GM18520 (cell line): ENCODE measurements around the gene SECTM1.
"Not testable (repeated sequence)": the region's sequence is repeated elsewhere in the genome, so short reads cannot be mapped to it uniquely, and the experiment has no call there.

Source experiments
- ATAC-seq: cut with Tn5 transposase; IDR thresholded peaks from one replicate; pipeline ENCODE4 v1.9.1; 2021; ENCODE audit not compliant: unreplicated experiment

SECTM1 gene

DNA sequence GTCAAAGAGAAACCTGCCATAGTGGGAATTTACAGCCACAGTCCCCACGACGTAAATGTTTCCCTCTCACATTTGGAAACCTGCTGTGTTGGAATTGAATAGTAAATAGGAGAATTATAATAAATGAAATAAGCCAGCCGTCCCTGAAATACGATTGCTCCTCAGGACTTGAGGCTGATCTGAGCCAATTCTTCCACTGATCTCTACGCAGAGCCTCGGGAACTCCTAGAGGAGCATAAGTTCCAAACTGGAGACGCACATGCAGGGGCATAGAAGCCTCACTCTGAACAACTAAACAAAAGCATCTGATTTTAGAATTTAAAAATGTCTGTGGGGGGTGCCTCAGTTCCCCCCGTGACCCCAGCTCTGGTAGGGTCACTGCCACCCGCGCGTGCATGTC, 15.3 kb upstream of the SECTM1 start:
- ATAC-seq = no peak

GRCh38 chr17:82348434-82348833, 14.9 kb upstream of the SECTM1 start:
- ATAC-seq = no peak

DNA sequence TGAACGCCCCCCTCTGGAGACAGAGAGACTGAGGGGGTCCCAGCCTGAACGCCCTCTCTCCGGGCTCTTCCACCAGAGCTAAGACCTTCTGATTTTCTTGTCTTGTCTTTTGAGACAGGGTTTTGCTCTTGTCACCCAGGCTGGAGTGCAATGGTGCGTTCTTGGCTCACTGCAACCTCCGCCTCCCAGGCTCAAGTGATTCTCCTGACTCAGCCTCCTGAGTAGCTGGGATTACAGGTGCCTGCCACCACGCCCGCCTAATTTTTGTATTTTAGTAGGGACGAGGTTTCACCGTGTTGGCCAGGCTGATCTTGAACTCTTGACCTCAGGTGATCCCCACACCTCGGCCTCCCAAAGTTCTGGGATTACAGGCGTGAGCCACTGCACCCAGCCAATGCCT, 14.4 kb upstream of the SECTM1 start:
- not testable (repeated sequence) for ATAC-seq

- no peak for ATAC-seq
These were observed 13.1 kb upstream of the SECTM1 start for GRCh38 chr17:82346342-82347300.

GRCh38 chr17:82345151-82345976, 11.8 kb upstream of the SECTM1 start:
- no peak for ATAC-seq

- no peak for ATAC-seq
These were observed 10.8 kb upstream of the SECTM1 start for GRCh38 chr17:82344175-82344907.

GRCh38 chr17:82343560-82343959, 10.0 kb upstream of the SECTM1 start:
- ATAC-seq = no peak

- ATAC-seq = no peak
These were observed 9.0 kb upstream of the SECTM1 start for GRCh38 chr17:82342361-82343079.

- no peak for ATAC-seq
These were observed 6.3 kb upstream of the SECTM1 start for GRCh38 chr17:82339634-82340580.

DNA sequence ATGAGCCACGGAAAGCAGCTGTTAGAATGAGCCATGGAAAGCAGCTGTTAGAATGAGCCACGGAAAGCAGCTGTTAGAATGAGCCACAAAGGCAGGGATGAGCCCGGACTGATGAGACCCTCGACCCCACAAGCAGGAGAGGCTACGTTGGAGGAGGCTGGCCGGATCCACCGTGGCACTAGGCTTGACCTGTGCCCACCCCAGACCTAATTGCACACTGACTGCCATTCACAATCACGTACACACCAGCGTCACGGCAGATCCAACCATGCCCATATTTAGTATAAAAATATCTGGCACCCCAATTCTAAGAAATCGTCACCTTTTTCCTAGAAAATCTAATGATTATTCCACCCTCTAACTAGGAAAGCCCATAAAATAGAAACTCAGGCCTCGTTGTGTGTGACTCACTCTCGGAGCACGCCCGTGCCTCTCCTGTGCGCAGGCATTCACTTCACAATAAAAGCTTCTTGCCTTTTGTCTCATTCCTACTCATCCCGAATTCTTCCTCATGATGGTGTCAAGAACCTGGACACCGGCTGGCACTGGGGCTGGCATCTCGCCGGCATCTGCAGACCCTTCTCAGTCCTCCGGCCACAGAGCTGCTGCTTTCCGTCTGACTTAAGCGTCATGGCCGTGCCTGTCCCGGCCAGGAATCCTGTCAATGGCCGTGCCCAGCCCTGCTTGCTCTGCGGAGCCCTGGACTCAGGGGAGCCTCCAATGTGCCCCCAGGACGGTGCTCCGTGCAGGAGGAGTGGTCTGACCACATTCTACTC, 5.5 kb upstream of the SECTM1 start:
- ATAC-seq = no peak

DNA sequence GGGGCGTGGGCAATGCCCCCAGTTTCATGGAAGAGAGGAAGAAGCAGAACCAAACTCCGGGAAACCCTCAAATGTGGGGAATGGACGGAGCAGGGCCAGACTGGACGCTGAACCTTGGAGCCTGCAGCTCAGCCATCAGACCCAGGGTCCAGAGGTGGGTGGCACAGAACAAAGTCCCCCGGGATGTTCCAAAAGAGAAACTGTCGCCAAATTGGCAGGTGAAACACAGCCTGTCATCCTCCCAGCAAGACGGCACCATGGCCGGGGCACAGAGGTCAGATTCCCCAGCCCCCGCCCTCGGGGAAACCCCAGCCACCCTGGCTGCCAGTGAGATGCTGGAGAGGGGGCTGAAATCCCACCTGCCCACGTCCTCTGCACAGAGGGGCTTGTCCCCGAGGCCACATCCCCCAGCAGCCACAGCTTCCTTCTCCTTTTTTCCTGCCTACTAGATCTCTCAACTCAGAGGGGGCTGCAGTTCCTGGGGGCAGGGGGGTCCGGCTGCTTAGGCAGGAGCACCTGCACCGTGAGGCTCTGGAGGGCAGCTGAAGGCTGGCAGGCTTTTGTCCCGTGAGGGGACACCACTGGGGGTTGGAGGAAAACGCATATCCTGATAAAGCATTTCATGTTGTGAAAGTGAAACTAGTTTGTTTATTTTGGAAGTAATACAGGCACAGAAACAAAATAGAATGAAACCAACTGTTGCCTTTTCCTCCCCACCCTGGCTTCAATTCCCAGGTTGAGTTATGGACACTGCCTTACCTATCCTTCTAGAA, 1.2 kb upstream of the SECTM1 start:
- ATAC-seq = no peak

DNA sequence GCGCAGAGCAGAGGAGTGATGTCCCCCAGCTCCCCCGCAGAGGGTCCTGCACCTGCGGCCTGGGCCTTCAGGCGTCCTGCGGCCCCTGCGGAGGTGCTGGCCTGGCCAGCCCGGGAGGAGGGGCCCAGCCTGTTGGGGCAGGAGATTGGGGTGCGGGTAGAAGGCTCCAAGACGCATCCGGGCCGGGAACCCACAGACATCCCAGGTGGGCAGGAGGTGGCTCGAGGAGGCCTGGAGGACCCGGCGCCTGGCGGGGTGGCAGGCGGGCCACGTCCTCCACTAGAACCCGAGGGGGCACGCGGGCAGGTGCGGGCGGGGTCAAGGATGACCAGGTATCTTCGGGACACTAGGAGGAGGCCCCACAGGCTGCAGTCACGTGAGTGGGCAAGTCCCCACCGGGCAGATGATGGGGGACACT, 647 bp upstream of the SECTM1 start:
- no peak for ATAC-seq

- ATAC-seq = no peak
These were observed 792 bp downstream of the SECTM1 start for GRCh38 chr17:82332669-82333278.

- ATAC-seq = no peak
These were observed 2.1 kb downstream of the SECTM1 start for GRCh38 chr17:82331345-82331939.

GRCh38 chr17:82330322-82331239, 3.0 kb downstream of the SECTM1 start:
- ATAC-seq = no peak

GRCh38 chr17:82329683-82330321, 3.8 kb downstream of the SECTM1 start:
- ATAC-seq = no peak
